ENCODE results near the gene STK24.

STK24 gene

GRCh38 chr13:98541701-98542203 is 35.2 kb downstream of the STK24 start:
- Histone ChIP-seq H3K4me3 (ENCODE audit: low read length) (no peak overlapping the region), H3K27me3 (ENCODE audit: insufficient read depth, low read length) (no peaks in the 10 kb centered on the region), H3K4me1 (ENCODE audit: insufficient read depth, low read length) (peaks cover 17% of the 10 kb centered on the region), H3K9me3 (ENCODE audit: low read length) (peaks cover 7% of the 10 kb centered on the region), H2AFZ (ENCODE audit: low read depth, low read length) (no peak overlapping the region), H3K36me3 (ENCODE audit: insufficient read depth, low read length) (no peaks in the 10 kb centered on the region)

- peaks cover 17% of the 10 kb centered on the region for H3K4me1 ChIP-seq (ENCODE audit: insufficient read depth, low read length)
- H2AFZ ChIP-seq (ENCODE audit: low read depth, low read length) = no peak overlapping the region
- no peaks in the 10 kb centered on the region for H3K27me3 ChIP-seq (ENCODE audit: insufficient read depth, low read length)
- H3K9me3 ChIP-seq (ENCODE audit: low read length) = peaks cover 7% of the 10 kb centered on the region
- H3K4me3 ChIP-seq (ENCODE audit: low read length) = no peak overlapping the region
- no peaks in the 10 kb centered on the region for H3K36me3 ChIP-seq (ENCODE audit: insufficient read depth, low read length)
Measured at GRCh38 chr13:98541191-98541590, 35.7 kb downstream of the STK24 start.

DNA sequence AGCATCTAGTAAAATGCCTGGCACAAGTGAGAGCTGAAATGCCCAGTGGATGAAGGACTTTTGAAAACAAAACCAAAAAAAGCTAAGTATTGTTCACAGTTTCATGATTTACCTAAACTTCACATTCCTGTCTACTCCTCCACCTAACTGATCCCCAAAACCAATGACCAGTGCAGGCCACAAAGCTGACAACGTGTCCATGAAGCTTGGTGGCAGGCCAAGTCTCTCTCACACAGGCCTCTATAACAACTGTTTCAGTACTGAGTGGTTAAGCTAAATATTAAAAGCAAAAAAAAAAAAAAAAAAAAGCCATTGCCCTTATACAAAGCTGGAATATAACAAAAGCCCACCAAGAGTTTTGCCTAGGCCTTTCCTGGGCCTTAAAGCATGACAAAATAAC is 36.4 kb downstream of the STK24 start:
- no peaks in the 10 kb centered on the region for H3K36me3 ChIP-seq (ENCODE audit: insufficient read depth, low read length)
- H3K27me3 ChIP-seq (ENCODE audit: insufficient read depth, low read length) = no peaks in the 10 kb centered on the region
- no peak overlapping the region for H3K4me3 ChIP-seq (ENCODE audit: low read length)
- H3K4me1 ChIP-seq (ENCODE audit: insufficient read depth, low read length) = peaks cover 17% of the 10 kb centered on the region
- no peak overlapping the region for H2AFZ ChIP-seq (ENCODE audit: low read depth, low read length)
- peaks cover 7% of the 10 kb centered on the region for H3K9me3 ChIP-seq (ENCODE audit: low read length)

- H3K9me3 ChIP-seq (ENCODE audit: low read length) = peaks cover 7% of the 10 kb centered on the region
- no peaks in the 10 kb centered on the region for H3K27me3 ChIP-seq (ENCODE audit: insufficient read depth, low read length)
- peaks cover 17% of the 10 kb centered on the region for H3K4me1 ChIP-seq (ENCODE audit: insufficient read depth, low read length)
- no peaks in the 10 kb centered on the region for H3K36me3 ChIP-seq (ENCODE audit: insufficient read depth, low read length)
- H3K4me3 ChIP-seq (ENCODE audit: low read length) = no peak overlapping the region
- H2AFZ ChIP-seq (ENCODE audit: low read depth, low read length) = no peak overlapping the region
Measured at GRCh38 chr13:98539666-98540065, 37.2 kb downstream of the STK24 start.

DNA sequence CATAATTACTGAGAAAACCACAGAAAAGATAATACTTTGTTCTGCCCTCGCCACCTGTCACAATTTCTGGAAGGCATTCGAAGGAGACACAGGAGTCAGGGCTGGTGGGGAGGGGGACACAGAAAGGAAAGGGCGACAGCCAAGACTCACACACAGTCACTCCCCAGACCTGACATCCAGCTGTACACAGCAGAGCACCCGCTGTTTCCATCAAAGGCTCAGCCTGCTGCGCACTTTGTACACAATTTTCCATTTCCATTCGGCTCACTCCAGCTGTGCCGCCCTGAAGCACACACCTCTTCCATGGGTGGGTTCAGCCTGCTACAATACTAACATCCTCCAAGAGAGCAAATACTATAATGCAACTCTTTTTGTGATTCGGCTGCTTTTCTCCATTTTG is 38.0 kb downstream of the STK24 start:
- Histone ChIP-seq H3K9me3 (ENCODE audit: low read length) (peaks cover 8% of the 10 kb centered on the region), H3K36me3 (ENCODE audit: insufficient read depth, low read length) (no peaks in the 10 kb centered on the region), H3K4me1 (ENCODE audit: insufficient read depth, low read length) (peaks cover 17% of the 10 kb centered on the region), H3K4me3 (ENCODE audit: low read length) (no peak overlapping the region), H2AFZ (ENCODE audit: low read depth, low read length) (no peak overlapping the region), H3K27me3 (ENCODE audit: insufficient read depth, low read length) (no peaks in the 10 kb centered on the region)

DNA sequence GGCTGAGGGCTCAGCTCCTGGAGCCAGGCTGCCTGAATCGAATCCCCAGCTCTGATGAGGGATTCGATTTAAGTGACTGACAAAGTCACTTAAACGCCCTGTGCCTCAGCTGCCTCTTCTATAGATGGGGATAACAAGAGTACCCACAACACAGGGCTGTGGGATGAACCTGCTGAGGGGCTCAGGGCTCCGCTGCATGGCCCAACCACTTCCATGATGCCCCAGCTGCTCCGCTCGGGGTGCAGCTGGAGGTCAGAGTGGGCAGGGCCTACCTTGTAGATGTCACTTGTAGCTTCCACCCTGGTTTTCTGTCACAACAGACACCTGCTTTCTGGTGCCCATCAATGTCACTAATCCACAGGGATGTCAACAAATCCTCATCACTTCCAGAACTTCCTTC is 39.2 kb downstream of the STK24 start:
- no peak overlapping the region for H3K4me3 ChIP-seq (ENCODE audit: low read length)

DNA sequence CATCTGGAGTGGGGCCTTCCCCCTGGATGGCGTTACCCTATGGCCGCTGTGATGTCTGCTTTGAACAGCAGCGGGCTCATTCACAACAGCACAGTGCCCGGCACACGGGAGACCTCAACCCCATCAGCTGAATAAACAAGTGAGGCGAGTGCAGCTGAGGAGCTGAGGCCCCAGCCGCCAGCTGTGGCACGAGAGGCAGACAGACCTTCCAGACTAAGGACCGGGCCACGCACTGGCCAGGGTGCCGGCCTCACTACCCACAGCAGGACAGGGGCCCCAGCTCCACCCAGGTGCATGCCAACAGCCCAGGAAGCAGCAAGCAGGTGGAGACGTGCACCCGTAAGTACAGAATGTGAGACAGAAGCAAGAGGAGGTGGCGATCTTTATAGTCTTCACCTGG is 39.6 kb downstream of the STK24 start:
- peaks cover 3% of the 10 kb centered on the region for H3K4me1 ChIP-seq (ENCODE audit: insufficient read depth, low read length)
- no peaks in the 10 kb centered on the region for H3K27me3 ChIP-seq (ENCODE audit: insufficient read depth, low read length)
- H3K4me3 ChIP-seq (ENCODE audit: low read length) = no peak overlapping the region
- H3K36me3 ChIP-seq (ENCODE audit: insufficient read depth, low read length) = no peaks in the 10 kb centered on the region
- peaks cover 11% of the 10 kb centered on the region for H3K9me3 ChIP-seq (ENCODE audit: low read length)
- no peak overlapping the region for H2AFZ ChIP-seq (ENCODE audit: low read depth, low read length)

More for the DNA sequence above, 39.2 kb downstream of the STK24 start:
- Histone ChIP-seq H2AFZ (ENCODE audit: low read depth, low read length) (no peak overlapping the region), H3K9me3 (ENCODE audit: low read length) (peaks cover 10% of the 10 kb centered on the region), H3K4me1 (ENCODE audit: insufficient read depth, low read length) (peaks cover 7% of the 10 kb centered on the region), H3K36me3 (ENCODE audit: insufficient read depth, low read length) (no peaks in the 10 kb centered on the region), H3K27me3 (ENCODE audit: insufficient read depth, low read length) (no peaks in the 10 kb centered on the region)

- peaks cover 12% of the 10 kb centered on the region for H3K9me3 ChIP-seq (ENCODE audit: low read length)
- no peaks in the 10 kb centered on the region for H3K27me3 ChIP-seq (ENCODE audit: insufficient read depth, low read length)
- no peak overlapping the region for H2AFZ ChIP-seq (ENCODE audit: low read depth, low read length)
- H3K4me1 ChIP-seq (ENCODE audit: insufficient read depth, low read length) = no peaks in the 10 kb centered on the region
- no peaks in the 10 kb centered on the region for H3K36me3 ChIP-seq (ENCODE audit: insufficient read depth, low read length)
- H3K4me3 ChIP-seq (ENCODE audit: low read length) = no peak overlapping the region
Measured at GRCh38 chr13:98536729-98537128, 40.2 kb downstream of the STK24 start.

- no peak overlapping the region for H3K4me3 ChIP-seq (ENCODE audit: low read length)
- no peak overlapping the region for H2AFZ ChIP-seq (ENCODE audit: low read depth, low read length)
- H3K27me3 ChIP-seq (ENCODE audit: insufficient read depth, low read length) = no peaks in the 10 kb centered on the region
- H3K4me1 ChIP-seq (ENCODE audit: insufficient read depth, low read length) = no peaks in the 10 kb centered on the region
- no peaks in the 10 kb centered on the region for H3K36me3 ChIP-seq (ENCODE audit: insufficient read depth, low read length)
- peaks cover 12% of the 10 kb centered on the region for H3K9me3 ChIP-seq (ENCODE audit: low read length)
Measured at GRCh38 chr13:98535501-98536354, 41.2 kb downstream of the STK24 start.

GRCh38 chr13:98534821-98535220 is 42.1 kb downstream of the STK24 start:
- no peak overlapping the region for H3K4me3 ChIP-seq (ENCODE audit: low read length)
- no peak overlapping the region for H2AFZ ChIP-seq (ENCODE audit: low read depth, low read length)
- no peaks in the 10 kb centered on the region for H3K27me3 ChIP-seq (ENCODE audit: insufficient read depth, low read length)
- no peaks in the 10 kb centered on the region for H3K4me1 ChIP-seq (ENCODE audit: insufficient read depth, low read length)
- no peaks in the 10 kb centered on the region for H3K36me3 ChIP-seq (ENCODE audit: insufficient read depth, low read length)
- H3K9me3 ChIP-seq (ENCODE audit: low read length) = peaks cover 14% of the 10 kb centered on the region

DNA sequence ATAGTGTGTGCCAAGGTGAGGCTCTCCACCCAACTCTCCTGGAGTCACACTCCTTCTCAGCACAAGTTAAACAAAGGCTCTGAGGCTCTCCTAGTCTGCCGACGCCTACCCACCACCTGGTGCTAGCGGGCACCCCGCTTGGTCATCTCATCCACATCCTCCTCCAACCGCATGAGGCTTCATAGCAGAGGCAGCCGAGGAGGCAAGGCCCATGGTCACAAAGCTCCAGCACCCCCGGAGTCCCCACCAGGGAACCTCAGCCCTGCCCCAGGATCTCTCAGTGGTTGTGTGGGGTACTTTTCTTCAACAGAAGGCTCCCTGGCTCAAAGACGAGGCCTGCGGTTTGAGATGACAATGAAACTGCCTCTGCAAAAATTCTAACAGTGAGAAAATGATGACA is 43.0 kb downstream of the STK24 start:
- H3K36me3 ChIP-seq (ENCODE audit: insufficient read depth, low read length) = no peaks in the 10 kb centered on the region
- H3K27me3 ChIP-seq (ENCODE audit: insufficient read depth, low read length) = no peaks in the 10 kb centered on the region
- no peak overlapping the region for H3K4me3 ChIP-seq (ENCODE audit: low read length)
- H3K9me3 ChIP-seq (ENCODE audit: low read length) = peaks cover 10% of the 10 kb centered on the region
- H3K4me1 ChIP-seq (ENCODE audit: insufficient read depth, low read length) = no peaks in the 10 kb centered on the region
- no peak overlapping the region for H2AFZ ChIP-seq (ENCODE audit: low read depth, low read length)

DNA sequence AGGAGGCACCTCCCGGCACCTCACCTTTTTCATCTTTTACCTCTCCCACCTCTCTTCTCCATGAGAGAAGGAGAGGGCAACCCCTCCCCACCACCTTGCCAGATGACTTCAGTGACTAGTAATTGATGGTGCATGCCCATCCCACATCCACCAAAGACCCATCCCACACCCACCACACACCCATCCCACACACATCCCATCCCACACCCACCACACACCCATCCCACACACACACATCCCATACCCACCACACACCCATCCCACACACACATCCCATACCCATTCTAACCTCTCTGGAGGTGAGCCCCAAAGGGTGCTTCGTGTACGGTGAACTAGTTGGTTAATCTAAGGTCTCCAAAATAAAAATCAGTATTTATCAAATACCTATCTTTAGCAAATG is 44.7 kb downstream of the STK24 start:
- no peak overlapping the region for H2AFZ ChIP-seq (ENCODE audit: low read depth, low read length)
- no peak overlapping the region for H3K4me3 ChIP-seq (ENCODE audit: low read length)
- no peaks in the 10 kb centered on the region for H3K4me1 ChIP-seq (ENCODE audit: insufficient read depth, low read length)
- H3K36me3 ChIP-seq (ENCODE audit: insufficient read depth, low read length) = no peaks in the 10 kb centered on the region
- H3K9me3 ChIP-seq (ENCODE audit: low read length) = peaks cover 10% of the 10 kb centered on the region
- no peaks in the 10 kb centered on the region for H3K27me3 ChIP-seq (ENCODE audit: insufficient read depth, low read length)

GRCh38 chr13:98530217-98530616 is 46.7 kb downstream of the STK24 start:
- Histone ChIP-seq H2AFZ (ENCODE audit: low read depth, low read length) (no peak overlapping the region), H3K27me3 (ENCODE audit: insufficient read depth, low read length) (no peaks in the 10 kb centered on the region)

DNA sequence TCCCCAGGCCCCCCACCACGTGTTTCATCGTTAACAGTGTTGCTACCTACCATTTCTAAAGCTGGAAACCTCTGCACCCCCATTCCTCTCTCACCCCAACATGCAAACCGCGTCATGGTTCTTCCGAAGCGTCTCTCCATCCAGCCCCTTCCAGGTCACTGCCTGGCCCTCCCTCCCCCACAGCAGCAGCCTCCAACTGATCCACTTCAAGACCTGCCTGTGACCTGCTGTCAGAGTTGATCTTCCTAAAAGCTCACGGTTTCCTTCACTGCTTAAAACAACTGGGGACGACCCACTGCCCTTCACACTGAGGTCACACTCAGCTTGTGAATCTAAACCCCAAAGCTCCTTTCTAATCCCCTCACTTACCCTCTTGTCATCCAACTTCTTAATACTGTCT is 47.7 kb downstream of the STK24 start:
- H3K27me3 ChIP-seq (ENCODE audit: insufficient read depth, low read length) = no peaks in the 10 kb centered on the region
- no peak overlapping the region for H2AFZ ChIP-seq (ENCODE audit: low read depth, low read length)
- H3K4me3 ChIP-seq (ENCODE audit: low read length) = no peak overlapping the region
- H3K36me3 ChIP-seq (ENCODE audit: insufficient read depth, low read length) = no peaks in the 10 kb centered on the region
- peaks cover 17% of the 10 kb centered on the region for H3K4me1 ChIP-seq (ENCODE audit: insufficient read depth, low read length)
- H3K9me3 ChIP-seq (ENCODE audit: low read length) = peaks cover 10% of the 10 kb centered on the region

More at GRCh38 chr13:98530217-98530616, 46.7 kb downstream of the STK24 start:
- peaks cover 7% of the 10 kb centered on the region for H3K4me1 ChIP-seq (ENCODE audit: insufficient read depth, low read length)
- H3K4me3 ChIP-seq (ENCODE audit: low read length) = no peak overlapping the region
- H3K9me3 ChIP-seq (ENCODE audit: low read length) = peaks cover 10% of the 10 kb centered on the region
- no peaks in the 10 kb centered on the region for H3K36me3 ChIP-seq (ENCODE audit: insufficient read depth, low read length)
